GM23248 (cell line): Measurements from ENCODE around the gene PNMA5. TPM values are rescaled to one million over a fixed set of nuclear protein-coding genes. Genes with fewer than 3 reads are reported as not detected.
"Not testable (repeated sequence)": the region's sequence is repeated elsewhere in the genome, so short reads cannot be mapped to it uniquely, and the experiment has no call there.

ENCODE experiments used
- DNase-seq: peaks from one replicate; pipeline ENCODE4 v3.0.0-alpha.2; 2015
- H2AFZ ChIP-seq: fragments of 200-600 bp; sonication (generic); 2 replicates; pipeline ENCODE4 v1.6.1; 2016; ENCODE audit warnings: antibody characterized with exemption
- H3F3A ChIP-seq: fragments of 200-600 bp; sonication (generic); 2 replicates; pipeline ENCODE4 v1.6.1; 2016; ENCODE audit warnings: mild to moderate bottlenecking, antibody characterized with exemption, mixed run types; ENCODE audit not compliant: insufficient read depth
- H3K27ac ChIP-seq: fragments of 200-600 bp; sonication (generic); 2 replicates; pipeline ENCODE4 v1.5.1; 2016; ENCODE audit warnings: mild to moderate bottlenecking
- H3K27me3 ChIP-seq: fragments of 200-600 bp; sonication (generic); replicated peaks from 2 replicates; pipeline ENCODE4 v1.6.1; 2016; ENCODE audit warnings: mild to moderate bottlenecking; ENCODE audit not compliant: insufficient read depth
- H3K36me3 ChIP-seq: fragments of 200-600 bp; sonication (generic); 2 replicates; pipeline ENCODE4 v1.6.1; 2016; ENCODE audit warnings: low read depth, mild to moderate bottlenecking
- H3K4me1 ChIP-seq: fragments of 200-600 bp; sonication (generic); 2 replicates; pipeline ENCODE4 v1.6.1; 2016; ENCODE audit warnings: mild to moderate bottlenecking; ENCODE audit not compliant: insufficient read depth
- H3K4me2 ChIP-seq: fragments of 200-600 bp; sonication (generic); one replicate; pipeline ENCODE4 v1.6.1; 2016; ENCODE audit warnings: mild to moderate bottlenecking; ENCODE audit not compliant: unreplicated experiment
- H3K4me3 ChIP-seq: fragments of 200-600 bp; sonication (generic); 2 replicates; pipeline ENCODE4 v1.5.1; 2016; ENCODE audit warnings: mild to moderate bottlenecking
- H3K79me2 ChIP-seq: fragments of 200-600 bp; sonication (generic); 2 replicates; pipeline ENCODE4 v1.6.1; 2016; ENCODE audit warnings: mild to moderate bottlenecking; ENCODE audit not compliant: insufficient read depth
- H3K9ac ChIP-seq: fragments of 200-600 bp; sonication (generic); 2 replicates; pipeline ENCODE4 v1.6.1; 2016; ENCODE audit warnings: mild to moderate bottlenecking
- H3K9me2 ChIP-seq: fragments of 200-600 bp; sonication (generic); 2 replicates; pipeline ENCODE4 v1.6.1; 2016; ENCODE audit warnings: mixed run types, mild to moderate bottlenecking, moderate library complexity; ENCODE audit not compliant: insufficient read depth
- H3K9me3 ChIP-seq: fragments of 200-600 bp; sonication (generic); one replicate; pipeline ENCODE4 v1.6.1; 2017; ENCODE audit warnings: low read depth
- H4K20me1 ChIP-seq: fragments of 200-600 bp; sonication (generic); 2 replicates; pipeline ENCODE4 v1.6.0; 2016; ENCODE audit not compliant: insufficient read depth
- EZH2 ChIP-seq: fragments of 200-600 bp; sonication (generic); IDR thresholded peaks from 2 replicates; pipeline ENCODE4 v1.6.1; 2018; ENCODE audit warnings: antibody characterized with exemption, mild to moderate bottlenecking; ENCODE audit not compliant: insufficient read depth, poor library complexity, severe bottlenecking
- EZH2phosphoT487 ChIP-seq: fragments of 200-600 bp; sonication (generic); IDR thresholded peaks from 2 replicates; pipeline ENCODE4 v1.6.1; 2018; ENCODE audit warnings: antibody characterized with exemption, moderate library complexity, mild to moderate bottlenecking, low read depth; ENCODE audit not compliant: insufficient read depth
- WGBS, 2 experiments: methylation state at CpG; one replicate each; pipeline ENCODE4 v1.1.6; 2015 to 2017; ENCODE audit warnings: low lambda C conversion rate in 2 of 2, low coverage in 1 of 2; ENCODE audit errors: missing lambda C conversion rate in 2 of 2; 5-methylcytosine and 5-hydroxymethylcytosine counted together
- in situ Hi-C: fragments of 300-500 bp; cut with MboI; formaldehyde crosslinking; loops from 2 replicates; pipeline ENCODE4 v1.15.0; 2020
- polyA plus RNA-seq: library from polyadenylated mRNA; unstranded; fragments of >200 nt; fragmentation: Nextera tagmentation; extraction: Ambion mirVana; gene quantifications from 2 replicates; pipeline ENCODE4 v1.2.1, GENCODE V29; 2016
- total RNA-seq: library from RNA; depleted of rRNA; stranded (reverse); fragments of >200 nt; shearing (Covaris generic); gene quantifications from 2 replicates; pipeline ENCODE4 v1.2.3, GENCODE V29; 2014

The PNMA5 gene
- total and polyA plus RNA-seq, 2 experiments from 2014 or later = not detected

DNA sequence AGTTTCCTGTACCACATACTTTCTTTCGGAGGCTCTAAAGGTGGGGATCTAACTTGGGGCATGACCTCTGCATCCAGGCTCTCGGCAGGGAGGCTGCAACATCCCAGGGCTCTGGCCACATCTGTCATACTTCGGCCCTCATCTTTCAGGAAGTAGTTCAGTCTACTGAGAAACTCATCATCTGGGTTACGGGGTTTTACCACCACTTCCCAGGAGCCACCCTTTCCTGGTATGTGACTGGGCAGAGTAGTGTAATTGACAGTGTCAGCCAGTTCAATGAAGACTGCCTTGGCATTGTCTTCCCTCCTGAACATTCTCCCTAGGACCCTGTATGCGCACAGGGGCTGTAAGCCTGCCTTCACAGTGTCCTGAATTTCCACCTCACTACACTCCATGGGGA, 2.8 kb downstream of the PNMA5 start:
- in situ Hi-C loops = no loop called here
- Histone ChIP-seq H3K4me2 (no peak overlapping the region), H3K27me3 (no peaks in the 10 kb centered on the region), H3F3A (no peaks in the 10 kb centered on the region), H3K4me1 (no peaks in the 10 kb centered on the region), H3K27ac (no peak overlapping the region), H2AFZ (no peak overlapping the region), H4K20me1 (no peaks in the 10 kb centered on the region), H3K79me2 (no peaks in the 10 kb centered on the region), H3K4me3 (no peak overlapping the region), H3K9me3 (no peaks in the 10 kb centered on the region), H3K9me2 (no peaks in the 10 kb centered on the region), H3K9ac (no peak overlapping the region), H3K36me3 (no peaks in the 10 kb centered on the region)
- no peak for TF ChIP-seq EZH2phosphoT487
- TF ChIP-seq EZH2 = no peak
- no peak for DNase-seq
- WGBS, 2 experiments = 72 to 78% methylated on average over 4 to 5 of the region's 5 CpGs

GRCh38 chrX:152989292-152989658, 4.6 kb downstream of the PNMA5 start:
- no peaks in the 10 kb centered on the region for H3K9me3 ChIP-seq
- no peaks in the 10 kb centered on the region for H3K79me2 ChIP-seq
- H3K27me3 ChIP-seq = no peaks in the 10 kb centered on the region
- no peak for TF ChIP-seq EZH2
- no peak for TF ChIP-seq EZH2phosphoT487
- in situ Hi-C loops = no loop called here
- H3F3A ChIP-seq = no peaks in the 10 kb centered on the region
- no peak overlapping the region for H3K4me2 ChIP-seq
- H3K4me3 ChIP-seq = no peak overlapping the region
- H4K20me1 ChIP-seq = no peaks in the 10 kb centered on the region
- peak; percentile 25 for DNase-seq
- no peak overlapping the region for H2AFZ ChIP-seq
- H3K4me1 ChIP-seq = no peaks in the 10 kb centered on the region
- H3K9ac ChIP-seq = no peak overlapping the region
- WGBS, 2 experiments = 29 to 42% methylated on average over 4 to 8 of the region's 8 CpGs
- no peak overlapping the region for H3K27ac ChIP-seq
- no peaks in the 10 kb centered on the region for H3K9me2 ChIP-seq
- no peaks in the 10 kb centered on the region for H3K36me3 ChIP-seq

GRCh38 chrX:152988536-152989291, 5.2 kb downstream of the PNMA5 start:
- Histone ChIP-seq H3F3A (no peaks in the 10 kb centered on the region), H2AFZ (no peak overlapping the region), H3K36me3 (no peaks in the 10 kb centered on the region), H3K27me3 (no peaks in the 10 kb centered on the region), H3K4me1 (no peaks in the 10 kb centered on the region), H4K20me1 (no peaks in the 10 kb centered on the region), H3K9me3 (no peaks in the 10 kb centered on the region), H3K27ac (no peak overlapping the region), H3K79me2 (no peaks in the 10 kb centered on the region), H3K9me2 (no peaks in the 10 kb centered on the region), H3K4me2 (no peak overlapping the region), H3K9ac (no peak overlapping the region), H3K4me3 (no peak overlapping the region)
- in situ Hi-C loops = no loop called here
- no peak for DNase-seq
- WGBS, 2 experiments = 48 to 62% methylated on average over 6 of the region's 9 CpGs
- TF ChIP-seq EZH2 (no peak), EZH2phosphoT487 (no peak)

DNA sequence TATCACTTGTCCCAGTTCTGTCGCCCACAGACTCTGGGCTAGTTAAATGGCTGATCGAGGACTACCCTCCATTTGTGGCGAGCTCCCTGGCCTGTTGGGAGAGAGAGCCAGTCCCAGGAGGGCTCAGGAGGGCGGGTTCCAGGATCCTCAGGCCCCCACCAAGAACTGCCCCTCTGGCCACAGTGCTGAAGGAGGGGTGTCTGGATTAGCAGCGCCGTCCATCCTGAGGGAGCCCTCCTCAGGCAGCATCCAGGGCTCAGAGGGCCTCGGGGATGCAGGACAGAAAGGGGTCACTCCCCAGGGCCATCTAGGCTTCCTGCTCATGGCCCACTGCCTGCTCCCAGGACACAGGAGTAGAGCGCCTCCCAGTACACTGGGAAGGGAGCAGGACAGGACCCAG, 6.1 kb downstream of the PNMA5 start:
- Histone ChIP-seq H3K4me1 (no peaks in the 10 kb centered on the region), H3F3A (no peaks in the 10 kb centered on the region), H3K9me2 (no peaks in the 10 kb centered on the region), H3K9me3 (no peaks in the 10 kb centered on the region), H3K4me3 (no peak overlapping the region), H3K9ac (no peak overlapping the region), H2AFZ (no peak overlapping the region), H4K20me1 (no peaks in the 10 kb centered on the region), H3K27me3 (no peaks in the 10 kb centered on the region), H3K27ac (no peak overlapping the region), H3K4me2 (no peak overlapping the region), H3K79me2 (no peaks in the 10 kb centered on the region), H3K36me3 (no peaks in the 10 kb centered on the region)
- TF ChIP-seq EZH2 = no peak
- TF ChIP-seq EZH2phosphoT487 = no peak
- in situ Hi-C loops = no loop called here
- WGBS, 2 experiments = 82 to 100% methylated on average over 2 to 7 of the region's 8 CpGs
- DNase-seq = no peak

- in situ Hi-C loops = not testable (repeated sequence)
Measured at GRCh38 chrX:152987156-152987555, 6.8 kb downstream of the PNMA5 start.

DNA sequence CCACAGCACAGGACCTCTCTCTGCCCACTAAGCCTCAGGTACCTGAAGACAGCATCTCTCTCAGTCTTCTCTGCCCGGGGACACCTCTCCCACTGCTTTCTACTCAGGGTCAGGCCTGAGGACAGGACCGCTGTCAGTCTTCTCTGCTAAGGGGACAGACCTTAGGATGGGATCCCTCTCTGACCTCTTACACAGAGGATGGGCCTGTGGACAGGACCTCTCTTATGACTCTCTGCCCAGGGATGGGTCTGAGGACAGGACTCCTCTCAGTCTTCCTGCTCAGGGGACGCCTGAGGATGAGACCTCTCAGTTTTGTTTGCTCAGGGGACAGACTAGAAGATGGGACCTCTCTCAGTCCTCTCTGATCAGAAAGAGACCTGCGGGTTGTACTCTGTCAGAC, 8.5 kb downstream of the PNMA5 start:
- H3K27ac ChIP-seq, H4K20me1 ChIP-seq, H3K4me2 ChIP-seq, H3K4me3 ChIP-seq, H2AFZ ChIP-seq, H3K9me2 ChIP-seq, DNase-seq, H3K9ac ChIP-seq, H3K9me3 ChIP-seq, H3K4me1 ChIP-seq, in situ Hi-C loops, H3K27me3 ChIP-seq, H3F3A ChIP-seq, H3K79me2 ChIP-seq, H3K36me3 ChIP-seq: not testable (repeated sequence)
- no CpG with 5 or more reads among the region's 4 CpGs for WGBS, 2 experiments

More at GRCh38 chrX:152987156-152987555, 6.8 kb downstream of the PNMA5 start:
- not testable (repeated sequence) for H3K27me3 ChIP-seq, H3K9ac ChIP-seq, H3K27ac ChIP-seq, H3K79me2 ChIP-seq, H3K9me3 ChIP-seq, DNase-seq, H3K4me1 ChIP-seq, H3K36me3 ChIP-seq, H3K9me2 ChIP-seq, H3F3A ChIP-seq, H3K4me3 ChIP-seq, H2AFZ ChIP-seq, H3K4me2 ChIP-seq, H4K20me1 ChIP-seq
- WGBS, 2 experiments = no CpG with 5 or more reads among the region's 10 CpGs
